ENCODE measurements around the gene NEURL2. TPM values are rescaled to one million over a fixed set of nuclear protein-coding genes. Genes with fewer than 3 reads are reported as not detected.

Gene NEURL2
- total and polyA plus RNA-seq, 4 donors = 1.5 to 8.3 (median 4.9) TPM

GRCh38 chr20:45850238-45850637 is 40.8 kb downstream of the NEURL2 start:
- TF ChIP-seq CTCF (IDR thresholded peaks at IDR 0.05; ENCODE audit: control extremely low read depth, extremely low read depth) = no peak
- Histone ChIP-seq H3K4me3 (no peak overlapping the region), H3K27me3 (ENCODE audit: control insufficient read depth in 3 of 3, insufficient read depth in 3 of 3, low read length in 2 of 3) (no peaks in the 10 kb centered on the region), H3K27ac (ENCODE audit: low read depth in 1 of 2, low read length in 1 of 2) (no peak overlapping the region), H3K9ac (ENCODE audit: insufficient read depth in 1 of 2, low read length in 2 of 2) (no peak overlapping the region), H3K36me3 (ENCODE audit: control insufficient read depth in 4 of 4, insufficient read depth in 4 of 4, low read length in 4 of 4) (peaks cover 7 to 34% (median 15%) of the 10 kb centered on the region in 4 donors), H3K4me1 (ENCODE audit: control insufficient read depth in 5 of 5, insufficient read depth in 5 of 5, low read length in 5 of 5) (peaks cover 0 to 6% (median 0%) of the 10 kb centered on the region in 5 donors), H3K9me3 (ENCODE audit: control insufficient read depth in 4 of 4, insufficient read depth in 3 of 4, low read length in 3 of 4) (peaks cover 0 to 6% (median 0%) of the 10 kb centered on the region in 4 donors)
- ATAC-seq (ENCODE audit: insufficient read depth, low FRiP score) (no peak), DNase-seq (no peak)
- 91 to 95% methylated on average over 2 of the region's 2 CpGs for WGBS, 2 donors

- Histone ChIP-seq H3K36me3 (ENCODE audit: control insufficient read depth in 4 of 4, insufficient read depth in 4 of 4, low read length in 4 of 4) (peaks cover 7 to 36% (median 18%) of the 10 kb centered on the region in 4 donors), H3K4me1 (ENCODE audit: control insufficient read depth in 5 of 5, insufficient read depth in 5 of 5, low read length in 5 of 5) (peaks cover 0 to 3% (median 0%) of the 10 kb centered on the region in 5 donors), H3K9ac (ENCODE audit: insufficient read depth in 1 of 2, low read length in 2 of 2) (no peak overlapping the region), H3K9me3 (ENCODE audit: control insufficient read depth in 4 of 4, insufficient read depth in 3 of 4, low read length in 3 of 4) (peaks cover 0 to 6% (median 0%) of the 10 kb centered on the region in 4 donors), H3K27ac (ENCODE audit: low read depth in 1 of 2, low read length in 1 of 2) (no peak overlapping the region), H3K4me3 (no peak overlapping the region), H3K27me3 (ENCODE audit: control insufficient read depth in 3 of 3, insufficient read depth in 3 of 3, low read length in 2 of 3) (no peaks in the 10 kb centered on the region)
- no peak for DNase-seq
- no peak for ATAC-seq (ENCODE audit: insufficient read depth, low FRiP score)
- 93 to 95% methylated on average over 8 of the region's 8 CpGs for WGBS, 2 donors
- no peak for TF ChIP-seq CTCF (IDR thresholded peaks at IDR 0.05; ENCODE audit: control extremely low read depth, extremely low read depth)
Observed at GRCh38 chr20:45848969-45849582, 41.9 kb downstream of the NEURL2 start.

GRCh38 chr20:45848421-45848820 is 42.6 kb downstream of the NEURL2 start:
- Histone ChIP-seq H3K4me1 (ENCODE audit: control insufficient read depth in 5 of 5, insufficient read depth in 5 of 5, low read length in 5 of 5) (peaks cover 0 to 3% (median 0%) of the 10 kb centered on the region in 5 donors), H3K4me3 (no peak overlapping the region), H3K27me3 (ENCODE audit: control insufficient read depth in 3 of 3, insufficient read depth in 3 of 3, low read length in 2 of 3) (no peaks in the 10 kb centered on the region), H3K36me3 (ENCODE audit: control insufficient read depth in 4 of 4, insufficient read depth in 4 of 4, low read length in 4 of 4) (peaks cover 7 to 41% (median 24%) of the 10 kb centered on the region in 4 donors), H3K9me3 (ENCODE audit: control insufficient read depth in 4 of 4, insufficient read depth in 3 of 4, low read length in 3 of 4) (peaks cover 0 to 6% (median 0%) of the 10 kb centered on the region in 4 donors), H3K27ac (ENCODE audit: low read depth in 1 of 2, low read length in 1 of 2) (no peak overlapping the region), H3K9ac (ENCODE audit: insufficient read depth in 1 of 2, low read length in 2 of 2) (no peak overlapping the region)
- 95 to 97% methylated on average over 8 of the region's 8 CpGs for WGBS, 2 donors
- DNase-seq (no peak), ATAC-seq (ENCODE audit: insufficient read depth, low FRiP score) (no peak)
- TF ChIP-seq CTCF (IDR thresholded peaks at IDR 0.05; ENCODE audit: control extremely low read depth, extremely low read depth) = no peak

Data from lung (tissue), 12 donors.